ENCODE measurements around the gene IL1RAP. TPM values are rescaled to one million over a fixed set of nuclear protein-coding genes. Genes with fewer than 3 reads are reported as not detected.

The IL1RAP gene
- total and polyA plus RNA-seq, 9 of the 15 experiments (the other 6 are each of a cell fraction or from before 2014, with no cell fraction given): 0.23 to 1.8 (median 0.88) TPM

DNA sequence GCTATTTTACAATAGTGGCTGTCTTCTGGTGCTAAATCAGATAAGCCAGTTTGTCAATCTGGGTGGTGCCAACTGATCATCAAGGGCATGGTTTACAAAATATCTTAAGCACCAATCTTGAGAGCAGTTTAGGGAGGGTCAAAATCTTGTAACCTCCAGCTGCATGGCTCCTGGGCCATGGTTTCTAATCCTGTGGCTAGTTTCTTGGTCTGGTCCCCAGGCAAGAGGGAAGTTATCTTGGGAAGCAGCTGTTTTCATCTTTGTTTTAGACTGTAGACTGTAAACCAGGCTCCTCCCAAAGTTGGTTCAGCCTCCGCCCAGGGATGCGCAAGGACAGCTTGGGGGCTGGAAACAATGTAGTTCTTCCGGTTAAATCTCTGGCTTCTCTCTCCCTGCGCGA is 166.8 kb downstream of the IL1RAP start (continued):
- TF ChIP-seq, protein P1, sequence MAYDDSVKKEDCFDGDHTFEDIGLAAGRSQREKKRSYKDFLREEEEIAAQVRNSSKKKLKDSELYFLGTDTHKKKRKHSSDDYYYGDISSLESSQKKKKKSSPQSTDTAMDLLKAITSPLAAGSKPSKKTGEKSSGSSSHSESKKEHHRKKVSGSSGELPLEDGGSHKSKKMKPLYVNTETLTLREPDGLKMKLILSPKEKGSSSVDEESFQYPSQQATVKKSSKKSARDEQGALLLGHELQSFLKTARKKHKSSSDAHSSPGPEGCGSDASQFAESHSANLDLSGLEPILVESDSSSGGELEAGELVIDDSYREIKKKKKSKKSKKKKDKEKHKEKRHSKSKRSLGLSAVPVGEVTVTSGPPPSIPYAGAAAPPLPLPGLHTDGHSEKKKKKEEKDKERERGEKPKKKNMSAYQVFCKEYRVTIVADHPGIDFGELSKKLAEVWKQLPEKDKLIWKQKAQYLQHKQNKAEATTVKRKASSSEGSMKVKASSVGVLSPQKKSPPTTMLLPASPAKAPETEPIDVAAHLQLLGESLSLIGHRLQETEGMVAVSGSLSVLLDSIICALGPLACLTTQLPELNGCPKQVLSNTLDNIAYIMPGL (CRISPR knock-in tag; IDR thresholded peaks at IDR 0.05): no peak
- TF ChIP-seq NCOA2 (IDR thresholded peaks at IDR 0.05; ENCODE audit: partially characterized antibody in 2 of 2) (no peak), POLR2B (IDR thresholded peaks at IDR 0.05; ENCODE audit: low read depth, partially characterized antibody) (no peak), RFX1 (IDR thresholded peaks at IDR 0.05) (no peak), RFX7 (CRISPR knock-in tag; IDR thresholded peaks at IDR 0.05) (no peak), MCM7 (IDR thresholded peaks at IDR 0.05) (no peak), ZNF644 (tag; IDR thresholded peaks at IDR 0.05; ENCODE audit: low read depth) (no peak), MIER1 (IDR thresholded peaks at IDR 0.05; ENCODE audit: low read depth) (no peak)

DNA sequence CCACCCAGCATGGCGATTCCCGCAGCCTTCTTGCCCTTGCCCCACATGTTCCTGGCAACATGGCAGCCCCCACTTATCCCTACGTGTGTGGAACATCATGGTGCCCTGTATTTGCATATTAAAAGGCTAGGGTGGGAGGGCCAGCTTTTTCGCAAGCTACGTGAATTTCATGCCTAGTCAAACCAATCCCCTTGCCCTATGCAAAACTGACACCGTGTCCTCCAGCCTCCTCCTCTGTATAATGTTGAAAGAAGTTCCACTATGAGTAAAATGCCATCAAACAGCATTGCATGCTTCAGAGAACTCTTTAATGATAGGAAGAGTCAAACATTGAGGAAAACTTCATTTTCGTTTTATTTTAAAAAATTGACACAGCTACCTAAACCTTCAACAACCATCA is 170.9 kb downstream of the IL1RAP start:
- no peak overlapping the region for H3K9ac ChIP-seq (ENCODE audit: insufficient read depth in 1 of 2, low read depth in 2 of 2, low read length in 2 of 2)
- TF ChIP-seq, protein P2, sequence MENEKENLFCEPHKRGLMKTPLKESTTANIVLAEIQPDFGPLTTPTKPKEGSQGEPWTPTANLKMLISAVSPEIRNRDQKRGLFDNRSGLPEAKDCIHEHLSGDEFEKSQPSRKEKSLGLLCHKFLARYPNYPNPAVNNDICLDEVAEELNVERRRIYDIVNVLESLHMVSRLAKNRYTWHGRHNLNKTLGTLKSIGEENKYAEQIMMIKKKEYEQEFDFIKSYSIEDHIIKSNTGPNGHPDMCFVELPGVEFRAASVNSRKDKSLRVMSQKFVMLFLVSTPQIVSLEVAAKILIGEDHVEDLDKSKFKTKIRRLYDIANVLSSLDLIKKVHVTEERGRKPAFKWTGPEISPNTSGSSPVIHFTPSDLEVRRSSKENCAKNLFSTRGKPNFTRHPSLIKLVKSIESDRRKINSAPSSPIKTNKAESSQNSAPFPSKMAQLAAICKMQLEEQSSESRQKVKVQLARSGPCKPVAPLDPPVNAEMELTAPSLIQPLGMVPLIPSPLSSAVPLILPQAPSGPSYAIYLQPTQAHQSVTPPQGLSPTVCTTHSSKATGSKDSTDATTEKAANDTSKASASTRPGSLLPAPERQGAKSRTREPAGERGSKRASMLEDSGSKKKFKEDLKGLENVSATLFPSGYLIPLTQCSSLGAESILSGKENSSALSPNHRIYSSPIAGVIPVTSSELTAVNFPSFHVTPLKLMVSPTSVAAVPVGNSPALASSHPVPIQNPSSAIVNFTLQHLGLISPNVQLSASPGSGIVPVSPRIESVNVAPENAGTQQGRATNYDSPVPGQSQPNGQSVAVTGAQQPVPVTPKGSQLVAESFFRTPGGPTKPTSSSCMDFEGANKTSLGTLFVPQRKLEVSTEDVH (IDR thresholded peaks at IDR 0.05; ENCODE audit: low read depth, partially characterized antibody): no peak
- TF ChIP-seq CREM (IDR thresholded peaks at IDR 0.05; ENCODE audit: low read depth): no peak
- TF ChIP-seq CTBP1 (IDR thresholded peaks at IDR 0.05; ENCODE audit: borderline replicate concordance): no peak
- TF ChIP-seq NR2C2 (CRISPR knock-in tag; IDR thresholded peaks at IDR 0.05): no peak
- no peak for TF ChIP-seq NR2C2 (tag; IDR thresholded peaks at IDR 0.05)
- TF ChIP-seq BRD9 (IDR thresholded peaks at IDR 0.05; ENCODE audit: low read depth, partially characterized antibody): no peak
- TF ChIP-seq NFE2 (IDR thresholded peaks at IDR 0.05; ENCODE audit: low read depth): no peak
- no peak for TF ChIP-seq GMEB1 (CRISPR knock-in tag; IDR thresholded peaks at IDR 0.05)
- no peak for TF ChIP-seq CHCHD3 (CRISPR knock-in tag; IDR thresholded peaks at IDR 0.05)
- TF ChIP-seq ZFPM2 (CRISPR knock-in tag; IDR thresholded peaks at IDR 0.05): no peak
- no peak for TF ChIP-seq ARHGAP35 (IDR thresholded peaks at IDR 0.05; ENCODE audit: partially characterized antibody)

More for the DNA sequence above, 170.9 kb downstream of the IL1RAP start:
- ATAC-seq: no peak
- WGBS (ENCODE audit: insufficient coverage, low coverage, missing lambda C conversion rate): under 1% methylated on average over 7 of the region's 7 CpGs
- H3K27me3 ChIP-seq (ENCODE audit: control insufficient read depth in 2 of 2, insufficient read depth in 2 of 2, low read length in 2 of 2): no peaks in the 10 kb centered on the region
- no peaks in the 10 kb centered on the region for H3K36me3 ChIP-seq (ENCODE audit: control insufficient read depth, insufficient read depth, low read length)
- no peaks in the 10 kb centered on the region for H4K20me1 ChIP-seq (replicated peaks; ENCODE audit: control insufficient read depth, insufficient read depth, low read length)
- no peaks in the 10 kb centered on the region for H3K9me1 ChIP-seq (ENCODE audit: control insufficient read depth, insufficient read depth, low read length)
- FAIRE-seq: no peak
- POLR2A ChIA-PET: no interaction called here
- no TSS peak for BruUV-seq (replicated peaks)
- no peaks in the 10 kb centered on the region for H3K79me2 ChIP-seq (ENCODE audit: control insufficient read depth, insufficient read depth, low read length)
- no peaks in the 10 kb centered on the region for H3K4me1 ChIP-seq (replicated peaks in 1 of 2; ENCODE audit: control insufficient read depth in 2 of 2, insufficient read depth in 2 of 2, low read length in 2 of 2)
- H2AFZ ChIP-seq (ENCODE audit: low read depth, low read length): no peak overlapping the region
- in situ Hi-C loops (cut with MboI): no loop called here
- CTCF ChIA-PET (ENCODE audit: low intra/inter-chr PET ratio): no interaction called here
- H3K4me2 ChIP-seq (ENCODE audit: insufficient read depth, low read length): no peak overlapping the region
- H3K27ac ChIP-seq (ENCODE audit: extremely low read depth, low read depth, low read length): no peak overlapping the region
- no peak for DNase-seq (ENCODE audit: extremely low read depth in 1 of 4, low spot score in 3 of 4)
- no peaks in the 10 kb centered on the region for H3K9me3 ChIP-seq (replicated peaks; ENCODE audit: control insufficient read depth, insufficient read depth, low read depth, low read length)
- intact Hi-C loops (cut with micrococcal nuclease): no loop called here
- no peak overlapping the region for H3K4me3 ChIP-seq
